PC-3 (cell line): ENCODE data around the gene RTN4RL1. TPM values are rescaled to one million over a fixed set of nuclear protein-coding genes. Genes with fewer than 3 reads are reported as not detected.

Experiments
- ATAC-seq: fragments of 200-7000 bp; cut with Tn5 transposase; 2 replicates; pipeline ENCODE4 v1.9.1; 2020; ENCODE audit warnings: mild to moderate bottlenecking, moderate library complexity
- BruUV-seq: library from RNA; stranded (reverse); fragments of 400-500 nt; replicated peaks from 2 replicates; lab custom pipeline; 2021; lab: Mats Ljungman, UMichigan
- CTCF ChIA-PET: fragments of 300-600 bp; sonication (Branson Sonifier 250); formaldehyde crosslinking; loops from one replicate; lab custom pipeline; 2022; ENCODE audit warnings: antibody characterized with exemption; lab: Charles Lee
- POLR2A ChIA-PET: fragments of 300-600 bp; sonication (Branson Sonifier 250); formaldehyde crosslinking; loops from one replicate; lab custom pipeline; 2022; ENCODE audit warnings: antibody characterized with exemption; ENCODE audit not compliant: unreplicated experiment; lab: Charles Lee
- DNase-seq: peaks from one replicate; pipeline ENCODE4 v3.0.0-alpha.2; 2015
- H2AFZ ChIP-seq: fragments of 300-600 bp; sonication (generic); 2 replicates; pipeline ENCODE4 v1.6.0; 2016; ENCODE audit warnings: antibody characterized with exemption, low read length
- H3F3A ChIP-seq: fragments of 300-600 bp; sonication (generic); one replicate; pipeline ENCODE4 v1.6.0; 2017; ENCODE audit warnings: antibody characterized with exemption, low read length, control low read depth, mild to moderate bottlenecking; ENCODE audit not compliant: unreplicated experiment
- H3K27ac ChIP-seq: fragments of 300-600 bp; sonication (generic); 2 replicates; pipeline ENCODE4 v1.5.1; 2016; ENCODE audit warnings: mild to moderate bottlenecking, low read length
- H3K27me3 ChIP-seq: fragments of 300-600 bp; sonication (generic); 2 replicates; pipeline ENCODE4 v1.6.1; 2016; ENCODE audit warnings: low read length, mixed read lengths
- H3K36me3 ChIP-seq: fragments of 300-600 bp; sonication (generic); 2 replicates; pipeline ENCODE4 v1.6.1; 2016; ENCODE audit warnings: low read depth, mixed run types, low read length, mixed read lengths
- H3K4me1 ChIP-seq: fragments of 300-600 bp; sonication (generic); 2 replicates; pipeline ENCODE4 v1.5.1; 2016; ENCODE audit warnings: low read length; ENCODE audit not compliant: insufficient read depth
- H3K4me2 ChIP-seq: fragments of 300-600 bp; sonication (generic); 2 replicates; pipeline ENCODE4 v1.6.0; 2016; ENCODE audit warnings: low read length
- H3K4me3 ChIP-seq: fragments of 300-600 bp; sonication (generic); 2 replicates; pipeline ENCODE4 v1.5.1; 2016; ENCODE audit warnings: mild to moderate bottlenecking, low read length, mixed read lengths
- H3K79me2 ChIP-seq: fragments of 300-600 bp; sonication (generic); 2 replicates; pipeline ENCODE4 v1.6.1; 2017; ENCODE audit warnings: low read length, mixed read lengths
- H3K9ac ChIP-seq: fragments of 300-600 bp; sonication (generic); 2 replicates; pipeline ENCODE4 v1.6.0; 2016; ENCODE audit warnings: mild to moderate bottlenecking, low read length
- H3K9me2 ChIP-seq: fragments of 300-600 bp; sonication (generic); replicated peaks from 2 replicates; pipeline ENCODE4 v1.6.1; 2016; ENCODE audit warnings: mixed run types, low read length, mixed read lengths
- H3K9me3 ChIP-seq: fragments of 300-600 bp; sonication (generic); 2 replicates; pipeline ENCODE4 v1.6.1; 2016; ENCODE audit warnings: low read length, mixed read lengths
- H4K20me1 ChIP-seq: fragments of 300-600 bp; sonication (generic); 2 replicates; pipeline ENCODE4 v1.6.1; 2016; ENCODE audit warnings: low read length, mixed read lengths
- EZH2 ChIP-seq: fragments of 300-600 bp; sonication (generic); IDR thresholded peaks from one replicate; pipeline ENCODE4 v1.6.1; 2017; ENCODE audit warnings: antibody characterized with exemption, mild to moderate bottlenecking, low read length; ENCODE audit not compliant: unreplicated experiment
- EZH2phosphoT487 ChIP-seq: fragments of 300-600 bp; sonication (generic); IDR thresholded peaks from 2 replicates; pipeline ENCODE4 v1.6.1; 2018; ENCODE audit warnings: mild to moderate bottlenecking, antibody characterized with exemption, low read length, borderline replicate concordance
- intact Hi-C: fragments of 100-400 bp; cut with micrococcal nuclease; formaldehyde crosslinking; loops from 2 replicates; pipeline ENCODE4 v1.9.0; 2023
- total RNA-seq: library from RNA; depleted of rRNA; stranded (reverse); fragments of >200 nt; gene quantifications from 2 replicates; pipeline ENCODE4 v1.2.3, GENCODE V29; 2014
- TF ChIP-seq, protein P1 (sequence below): fragments of 300-600 bp; sonication (generic); conservative IDR thresholded peaks from 2 replicates; pipeline ENCODE4 v1.5.1; 2017; ENCODE audit warnings: antibody characterized with exemption, low read depth, mild to moderate bottlenecking, low read length

The RTN4RL1 gene
- total RNA-seq, 1 experiment from 2014 or later, result 6.9 TPM

DNA sequence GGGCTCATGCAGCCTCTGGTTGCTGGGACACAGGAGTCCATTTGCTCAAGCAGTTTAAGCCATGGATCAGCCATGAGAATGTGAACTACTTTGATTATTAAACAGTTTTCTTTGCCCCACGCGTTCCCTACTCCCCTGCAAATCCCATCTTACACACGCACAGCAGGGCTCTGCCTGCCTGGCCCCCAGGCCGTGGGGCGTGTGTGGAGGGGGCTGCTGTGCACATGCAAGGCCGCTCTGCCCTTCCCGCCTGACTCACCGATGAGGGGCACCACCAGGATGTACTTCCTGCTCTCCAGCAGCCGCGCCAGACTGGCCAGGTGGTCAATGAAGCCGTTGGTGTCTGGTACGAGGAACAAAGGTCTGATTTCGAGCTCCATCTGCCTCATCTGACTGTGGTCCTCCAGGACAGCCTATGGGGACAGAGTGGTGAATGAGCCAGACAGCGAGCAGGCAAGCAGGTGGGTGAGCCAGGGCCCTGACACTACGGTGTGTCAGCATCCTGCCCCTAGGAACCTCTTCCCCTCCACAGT is 43.5 kb upstream of the RTN4RL1 start:
- POLR2A ChIA-PET, result interaction anchor here (0.6 to 1.0 kb wide), 2 partner anchors 13 to 18 kb away, joined by 3 read pairs; no protein-coding TSS in a partner anchor
- ATAC-seq, result peak; percentile 91

DNA sequence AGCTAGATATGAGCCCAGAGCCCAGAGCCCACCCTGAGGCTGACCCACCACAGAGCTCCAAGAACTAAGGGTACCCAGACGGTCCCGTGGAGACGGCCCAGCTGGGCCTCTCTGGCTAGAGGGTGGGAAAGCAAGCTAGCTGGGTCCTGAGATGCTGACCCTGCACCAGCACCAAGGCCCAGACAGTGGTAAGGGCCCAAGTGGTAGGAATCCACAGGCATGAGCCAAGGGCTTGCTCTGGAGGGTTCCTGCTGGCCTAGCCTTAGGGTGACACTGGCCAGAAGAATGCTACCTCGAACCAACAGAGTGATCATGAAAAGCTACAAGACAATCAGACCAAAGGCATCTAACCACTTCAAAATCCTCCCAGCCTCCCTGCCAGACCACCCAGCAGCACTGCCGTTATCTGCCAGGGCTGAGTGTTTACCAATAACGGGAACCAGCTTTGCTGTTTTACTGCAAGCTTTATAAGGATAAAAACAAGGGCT is 42.9 kb upstream of the RTN4RL1 start:
- POLR2A ChIA-PET, result interaction anchor here (0.6 to 1.0 kb wide), 2 partner anchors 14 to 17 kb away, joined by 3 read pairs; no protein-coding TSS in a partner anchor
- peak overlapping the region; percentile 7; the same call in 1 of the 2 replicates for H3K4me2 ChIP-seq
- H3K4me3 ChIP-seq, result no peak overlapping the region
- peak overlapping the region; percentile 43 for H3K9ac ChIP-seq
- no peaks in the 10 kb centered on the region for H3F3A ChIP-seq
- no peaks in the 10 kb centered on the region for H3K9me2 ChIP-seq
- ATAC-seq (no peak), DNase-seq (no peak)
- H4K20me1 ChIP-seq, result no peaks in the 10 kb centered on the region
- H3K79me2 ChIP-seq, result no peaks in the 10 kb centered on the region
- H3K4me1 ChIP-seq, result peaks cover 29% of the 10 kb centered on the region
- CTCF ChIA-PET, result interaction anchor here (1.2 to 1.5 kb wide), 2 partner anchors 9 to 13 kb away, joined by 3 read pairs; partner anchors contain the start of gene HIC1
- no peak for TF ChIP-seq EZH2phosphoT487
- TF ChIP-seq, protein P1, sequence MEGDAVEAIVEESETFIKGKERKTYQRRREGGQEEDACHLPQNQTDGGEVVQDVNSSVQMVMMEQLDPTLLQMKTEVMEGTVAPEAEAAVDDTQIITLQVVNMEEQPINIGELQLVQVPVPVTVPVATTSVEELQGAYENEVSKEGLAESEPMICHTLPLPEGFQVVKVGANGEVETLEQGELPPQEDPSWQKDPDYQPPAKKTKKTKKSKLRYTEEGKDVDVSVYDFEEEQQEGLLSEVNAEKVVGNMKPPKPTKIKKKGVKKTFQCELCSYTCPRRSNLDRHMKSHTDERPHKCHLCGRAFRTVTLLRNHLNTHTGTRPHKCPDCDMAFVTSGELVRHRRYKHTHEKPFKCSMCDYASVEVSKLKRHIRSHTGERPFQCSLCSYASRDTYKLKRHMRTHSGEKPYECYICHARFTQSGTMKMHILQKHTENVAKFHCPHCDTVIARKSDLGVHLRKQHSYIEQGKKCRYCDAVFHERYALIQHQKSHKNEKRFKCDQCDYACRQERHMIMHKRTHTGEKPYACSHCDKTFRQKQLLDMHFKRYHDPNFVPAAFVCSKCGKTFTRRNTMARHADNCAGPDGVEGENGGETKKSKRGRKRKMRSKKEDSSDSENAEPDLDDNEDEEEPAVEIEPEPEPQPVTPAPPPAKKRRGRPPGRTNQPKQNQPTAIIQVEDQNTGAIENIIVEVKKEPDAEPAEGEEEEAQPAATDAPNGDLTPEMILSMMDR, result no peak
- no peak for TF ChIP-seq EZH2
- H3K27ac ChIP-seq, result peak overlapping the region; percentile 77
- intact Hi-C loops, result no loop called here
- H3K27me3 ChIP-seq, result no peaks in the 10 kb centered on the region
- no peak overlapping the region for H2AFZ ChIP-seq
- BruUV-seq, result no TSS peak
- H3K36me3 ChIP-seq, result no peaks in the 10 kb centered on the region
- no peaks in the 10 kb centered on the region for H3K9me3 ChIP-seq

More for the DNA sequence above, 43.5 kb upstream of the RTN4RL1 start:
- intact Hi-C loops, result no loop called here
- peak overlapping the region; percentile 43 for H3K9ac ChIP-seq
- TF ChIP-seq, protein P1, result no peak
- TF ChIP-seq EZH2phosphoT487 (no peak), EZH2 (no peak)
- H4K20me1 ChIP-seq, result no peaks in the 10 kb centered on the region
- no peaks in the 10 kb centered on the region for H3F3A ChIP-seq
- CTCF ChIA-PET, result interaction anchor here (1.2 to 1.5 kb wide), 2 partner anchors 9 to 14 kb away, joined by 3 read pairs; partner anchors contain the start of gene HIC1
- peak overlapping the region; percentile 39 for H2AFZ ChIP-seq
- no peaks in the 10 kb centered on the region for H3K9me2 ChIP-seq
- H3K4me1 ChIP-seq, result peaks cover 29% of the 10 kb centered on the region
- no peak overlapping the region for H3K4me3 ChIP-seq
- H3K79me2 ChIP-seq, result no peaks in the 10 kb centered on the region
- BruUV-seq, result no TSS peak
- no peaks in the 10 kb centered on the region for H3K36me3 ChIP-seq
- no peaks in the 10 kb centered on the region for H3K9me3 ChIP-seq
- peak overlapping the region; percentile 77 for H3K27ac ChIP-seq
- H3K4me2 ChIP-seq, result peak overlapping the region; percentile 7; the same call in 1 of the 2 replicates
- peak; percentile 71 for DNase-seq
- no peaks in the 10 kb centered on the region for H3K27me3 ChIP-seq

DNA sequence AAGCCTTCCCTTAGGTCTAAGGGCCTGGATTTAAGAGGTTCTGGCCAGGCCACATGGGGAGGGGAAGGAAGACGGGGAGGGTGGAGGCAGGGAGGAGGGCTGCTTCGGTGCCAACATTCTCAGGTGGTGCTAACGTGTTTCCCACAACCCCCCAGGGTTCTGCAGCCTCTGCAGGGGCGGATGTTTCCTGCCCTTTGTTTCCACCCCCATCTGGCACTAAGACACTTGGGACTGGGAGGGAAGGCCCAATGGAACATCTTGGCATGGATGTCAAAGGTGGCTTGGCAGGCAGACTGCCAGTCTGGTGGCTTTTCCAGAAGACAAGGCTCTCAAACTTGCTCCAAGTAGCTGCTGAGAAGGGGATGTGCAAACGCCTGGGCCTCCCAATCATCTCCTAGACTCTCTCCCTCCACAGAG is 42.5 kb upstream of the RTN4RL1 start:
- BruUV-seq, result no TSS peak
- Histone ChIP-seq H3K9ac (peak overlapping the region; percentile 43; the same call in 1 of the 2 replicates), H3K27ac (peak overlapping the region; percentile 77), H3K9me3 (no peaks in the 10 kb centered on the region), H3K79me2 (no peaks in the 10 kb centered on the region), H4K20me1 (no peaks in the 10 kb centered on the region), H3F3A (no peaks in the 10 kb centered on the region), H3K4me3 (no peak overlapping the region), H3K36me3 (no peaks in the 10 kb centered on the region), H2AFZ (no peak overlapping the region), H3K9me2 (no peaks in the 10 kb centered on the region), H3K4me2 (0 out of 2 replicates have a peak overlapping the region, but pooled peaks have one; percentile 7), H3K4me1 (peaks cover 29% of the 10 kb centered on the region), H3K27me3 (no peaks in the 10 kb centered on the region)
- CTCF ChIA-PET, result no interaction called here
- POLR2A ChIA-PET, result interaction anchor here (0.6 kb wide), 1 partner anchor 15 kb away, joined by 3 read pairs; no protein-coding TSS in a partner anchor
- no peak for ATAC-seq
- intact Hi-C loops, result no loop called here
- no peak for TF ChIP-seq EZH2
- TF ChIP-seq, protein P1, result no peak
- no peak for TF ChIP-seq EZH2phosphoT487
- DNase-seq, result no peak
